GM12878 (cell line): ENCODE data around the gene ATG9B. TPM values are rescaled to one million over a fixed set of nuclear protein-coding genes. Genes with fewer than 3 reads are reported as not detected.

Source experiments
- ATAC-seq: fragments of 200-7000 bp; cut with Tn5 transposase; 3 replicates; pipeline ENCODE4 v1.9.1; 2020; ENCODE audit warnings: mild to moderate bottlenecking, moderate library complexity
- BruUV-seq: library from RNA; stranded (reverse); fragments of 400-500 nt; replicated peaks from 2 replicates; lab custom pipeline; 2021; lab: Mats Ljungman, UMichigan
- CTCF ChIA-PET: fragments of 300-600 bp; sonication (Branson Sonifier 250); formaldehyde crosslinking; extraction: SDS; loops from one replicate; lab custom pipeline; 2021; ENCODE audit warnings: inconsistent platforms; lab: Yijun Ruan, JAX
- POLR2A ChIA-PET: fragments of 350-600 bp; formaldehyde crosslinking; extraction: SDS; loops from one replicate; lab custom pipeline; 2021; ENCODE audit warnings: inconsistent platforms; lab: Charles Lee
- RAD21 ChIA-PET: fragments of 300-600 bp; sonication (Branson Sonifier 250); formaldehyde crosslinking; loops from one replicate; lab custom pipeline; 2023; ENCODE audit warnings: antibody characterized with exemption; ENCODE audit not compliant: unreplicated experiment; lab: Charles Lee
- SMC1A ChIA-PET: fragments of 300-600 bp; sonication (Branson Sonifier 250); formaldehyde crosslinking; loops from one replicate; lab custom pipeline; 2023; ENCODE audit not compliant: unreplicated experiment, uncharacterized antibody; lab: Charles Lee
- DNase-seq: peaks from one replicate; pipeline ENCODE4 v3.0.0-alpha.2; 2011; ENCODE audit warnings: low read depth, low spot score
- FAIRE-seq: peaks from 3 replicates; lab custom pipeline; 2011; peaks lifted over from hg19 to GRCh38; lab: Jason Lieb, UNC
- H2AFZ ChIP-seq: 2 replicates; pipeline ENCODE4 v1.6.0; 2011; ENCODE audit warnings: low read depth, low read length, control low read depth; ENCODE audit not compliant: control insufficient read depth
- H3K27ac ChIP-seq: 2 replicates; pipeline ENCODE4 v1.5.1; 2011; ENCODE audit warnings: control low read depth; ENCODE audit not compliant: control insufficient read depth, insufficient read depth
- H3K27me3 ChIP-seq, 2 experiments: replicated peaks in 1 of 2; 2 replicates each; pipeline versions ENCODE4 v1.6.0 to v1.6.1; 2011; ENCODE audit warnings: low read length in 1 of 2; ENCODE audit not compliant: control insufficient read depth in 2 of 2, insufficient read depth in 2 of 2
- H3K36me3 ChIP-seq, 2 experiments: 2 replicates each; pipeline ENCODE4 v1.5.1; 2011; ENCODE audit warnings: low read length in 1 of 2; ENCODE audit not compliant: control insufficient read depth in 2 of 2, insufficient read depth in 2 of 2
- H3K4me1 ChIP-seq: 2 replicates; pipeline ENCODE4 v1.6.1; 2011; ENCODE audit warnings: mild to moderate bottlenecking, low read length, moderate library complexity, mixed read lengths; ENCODE audit not compliant: control insufficient read depth, insufficient read depth
- H3K4me2 ChIP-seq: 2 replicates; pipeline ENCODE4 v1.6.0; 2011; ENCODE audit warnings: control low read depth; ENCODE audit not compliant: control insufficient read depth, insufficient read depth
- H3K4me3 ChIP-seq: fragments of 200-600 bp; sonication (generic); 2 replicates; pipeline ENCODE4 v1.5.1; 2016
- H3K79me2 ChIP-seq: 2 replicates; pipeline ENCODE4 v1.6.0; 2011; ENCODE audit warnings: low read length; ENCODE audit not compliant: control insufficient read depth, insufficient read depth
- H3K9ac ChIP-seq: 2 replicates; pipeline ENCODE4 v1.8.0; 2011; ENCODE audit warnings: low read length, control low read depth, mixed read lengths; ENCODE audit not compliant: control insufficient read depth, insufficient read depth
- H3K9me3 ChIP-seq: replicated peaks from 3 replicates; pipeline ENCODE4 v1.5.1; 2011; ENCODE audit warnings: mild to moderate bottlenecking, low read length; ENCODE audit not compliant: control insufficient read depth, insufficient read depth
- H4K20me1 ChIP-seq: 2 replicates; pipeline ENCODE4 v1.6.0; 2011; ENCODE audit not compliant: control insufficient read depth, insufficient read depth
- CEBPB ChIP-seq, 2 experiments: fragments of 150-350 bp in 1 of 2; IDR thresholded peaks; 2 replicates each; pipeline ENCODE4 v1.6.1; 2012 to 2014; ENCODE audit warnings: low read depth in 2 of 2, low read length in 2 of 2, borderline replicate concordance in 1 of 2, inconsistent platforms in 1 of 2
- CHD4 ChIP-seq: fragments of 200-600 bp; sonication (generic); IDR thresholded peaks from 2 replicates; pipeline ENCODE4 v1.6.1; 2016; ENCODE audit warnings: mild to moderate bottlenecking
- DPF2 ChIP-seq: fragments of 450-650 bp; IDR thresholded peaks from 2 replicates; pipeline ENCODE4 v1.6.1; 2017; ENCODE audit warnings: mild to moderate bottlenecking
- EGR1 ChIP-seq, 2 experiments: IDR thresholded peaks; 1 replicate in 1 of 2; 2 replicates in 1 of 2; pipeline ENCODE4 v1.6.1; 2011 to 2012; ENCODE audit warnings: low read depth in 2 of 2, low read length in 2 of 2, borderline replicate concordance in 1 of 2, mild to moderate bottlenecking in 1 of 2, moderate library complexity in 1 of 2
- MYB ChIP-seq: fragments of 150-350 bp; IDR thresholded peaks from 2 replicates; pipeline ENCODE4 v1.6.1; 2014; ENCODE audit warnings: mild to moderate bottlenecking, low read depth, low read length, borderline replicate concordance
- NR2C1 ChIP-seq: fragments of 450-650 bp; IDR thresholded peaks from 2 replicates; pipeline ENCODE4 v1.6.1; 2017; ENCODE audit warnings: antibody characterized with exemption, mild to moderate bottlenecking, moderate library complexity
- NR2C2 ChIP-seq: IDR thresholded peaks from 2 replicates; pipeline ENCODE4 v1.6.1; 2011; ENCODE audit warnings: borderline replicate concordance, low read depth; ENCODE audit not compliant: control insufficient read depth, insufficient read length
- NR2F1 ChIP-seq: fragments of 450-650 bp; conservative IDR thresholded peaks from 2 replicates; pipeline ENCODE4 v1.6.1; 2017; ENCODE audit warnings: mild to moderate bottlenecking
- PML ChIP-seq: IDR thresholded peaks from 2 replicates; pipeline ENCODE4 v1.6.1; 2012; ENCODE audit warnings: low read length, inconsistent platforms
- POU2F2 ChIP-seq: IDR thresholded peaks from 3 replicates; pipeline ENCODE4 v1.6.1; 2011; ENCODE audit warnings: low read depth, mild to moderate bottlenecking, low read length, borderline replicate concordance
- TCF3 ChIP-seq: IDR thresholded peaks from 2 replicates; pipeline ENCODE4 v1.6.1; 2012; ENCODE audit warnings: low read depth, mild to moderate bottlenecking, low read length, borderline replicate concordance; ENCODE audit not compliant: insufficient read depth
- WRNIP1 ChIP-seq: IDR thresholded peaks from 2 replicates; pipeline ENCODE4 v1.6.1; 2011; ENCODE audit warnings: low read depth, low read length, improper control_type of control experiment, borderline replicate concordance
- ZBTB40 ChIP-seq: fragments of 450-650 bp; IDR thresholded peaks from 2 replicates; pipeline ENCODE4 v1.6.1; 2016; ENCODE audit warnings: mild to moderate bottlenecking, moderate library complexity, borderline replicate concordance
- ZNF274 ChIP-seq: IDR thresholded peaks from one replicate; pipeline ENCODE4 v1.8.0; 2011; ENCODE audit not compliant: insufficient read length, insufficient read depth
- WGBS: methylation state at CpG from one replicate; pipeline ENCODE4 v1.1.6; 2016; ENCODE audit warnings: low lambda C conversion rate; ENCODE audit not compliant: insufficient replicate concordance, insufficient coverage; ENCODE audit errors: missing lambda C conversion rate; 5-methylcytosine and 5-hydroxymethylcytosine counted together
- in situ Hi-C: fragments of 300-500 bp; cut with MboI; formaldehyde crosslinking; loops from 9 replicates; pipeline ENCODE4 v1.14.3; 2018; ENCODE audit warnings: mixed read lengths
- intact Hi-C: fragments of 100-400 bp; cut with micrococcal nuclease; formaldehyde crosslinking; loops from one replicate; pipeline ENCODE4 v1.14.2; 2022; ENCODE audit not compliant: unreplicated experiment
- polyA plus RNA-seq, 11 experiments: library from polyadenylated mRNA; depleted of rRNA in 4 of 11; unstranded in 6 of 11; stranded (reverse) in 5 of 11; fragments of >200 nt; fragmentation: Nextera tagmentation in 4 of 11; fragmentation: Illumina TruSeq in 1 of 11; extraction: Ambion mirVana in 4 of 11; extraction: Trizol in 1 of 11; gene quantifications; 1 replicate in 1 of 11; 2 replicates in 10 of 11; pipeline versions ENCODE4 v1.2.1 to v1.2.3, GENCODE V29; 2011 to 2016; ENCODE audit warnings: inconsistent platforms in 2 of 11, missing spikeins in 2 of 11, low read depth in 1 of 11
- total RNA-seq, 4 experiments: library from RNA; depleted of rRNA in 3 of 4; stranded (reverse); fragments of >200 nt in 3 of 4; fragmentation: Illumina TruSeq in 1 of 4; extraction: Trizol in 1 of 4; gene quantifications; 2 replicates each; pipeline versions ENCODE4 v1.2.1 to v1.2.3, GENCODE V29; 2013 to 2021
- TF ChIP-seq, protein P1 (sequence below): fragments of 450-650 bp; IDR thresholded peaks from 2 replicates; pipeline ENCODE4 v1.6.1; 2017; ENCODE audit warnings: mild to moderate bottlenecking, low read depth, inconsistent platforms; ENCODE audit not compliant: poor library complexity, severe bottlenecking
- TF ChIP-seq, protein P2 (sequence below): IDR thresholded peaks from 2 replicates; pipeline ENCODE4 v1.6.1; 2012; ENCODE audit warnings: low read length, inconsistent platforms

Gene ATG9B
- total and polyA plus RNA-seq, 10 of the 15 experiments (the other 5 are each of a cell fraction or from before 2014, with no cell fraction given) = 0.01 to 0.83 (median 0.12) TPM; not detected in 2

DNA sequence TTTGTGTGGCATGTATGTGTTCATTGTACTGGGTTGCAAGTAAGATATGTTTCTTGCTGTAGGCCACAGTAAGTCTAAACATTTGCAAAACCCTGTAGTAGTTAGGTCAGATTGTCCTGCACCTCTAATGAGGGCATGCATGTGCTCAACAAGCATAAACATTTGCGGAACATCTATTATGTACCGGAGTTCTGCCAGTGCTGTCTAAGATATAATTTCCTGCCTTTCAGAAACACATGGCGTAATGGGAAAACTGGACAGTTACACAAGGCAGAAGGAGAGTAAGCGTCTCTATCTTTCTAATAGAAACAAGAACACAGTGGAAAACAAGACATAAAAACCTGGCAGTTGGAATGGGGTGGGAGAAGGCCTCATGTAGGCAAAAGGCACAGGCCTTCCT is 6.7 kb upstream of the ATG9B start:
- ChIA-PET POLR2A (no interaction called here), SMC1A (no interaction called here), CTCF (interaction anchor here (1.5 to 2.9 kb wide), 2 partner anchors 23 to 80 kb away, joined by 5 to 15 read pairs; no protein-coding TSS in a partner anchor), RAD21 (no interaction called here)
- Histone ChIP-seq H3K27ac (no peak overlapping the region), H3K36me3 (peaks cover 0 to 3% of the 10 kb centered on the region in 2 experiments; a peak in 1 of 4 replicates), H3K27me3 (no peaks in the 10 kb centered on the region), H2AFZ (no peak overlapping the region), H3K4me1 (peaks cover 4% of the 10 kb centered on the region), H3K9me3 (no peaks in the 10 kb centered on the region), H3K4me2 (no peak overlapping the region), H4K20me1 (no peaks in the 10 kb centered on the region), H3K4me3 (no peak overlapping the region), H3K9ac (no peak overlapping the region), H3K79me2 (no peaks in the 10 kb centered on the region; the same call in 1 of the 2 replicates)
- BruUV-seq = no TSS peak
- intact Hi-C loops = no loop called here
- no peak for TF ChIP-seq NR2C1
- no peak for TF ChIP-seq NR2F1
- no peak for TF ChIP-seq NR2C2
- TF ChIP-seq EGR1 (IDR thresholded peaks at IDR 0.05; ENCODE audit: borderline replicate concordance in 1 of 2, low read depth in 2 of 2, low read length in 2 of 2) = no peak
- TF ChIP-seq CHD4 = no peak
- TF ChIP-seq MYB = no peak
- no peak for TF ChIP-seq TCF3
- TF ChIP-seq, protein P1, sequence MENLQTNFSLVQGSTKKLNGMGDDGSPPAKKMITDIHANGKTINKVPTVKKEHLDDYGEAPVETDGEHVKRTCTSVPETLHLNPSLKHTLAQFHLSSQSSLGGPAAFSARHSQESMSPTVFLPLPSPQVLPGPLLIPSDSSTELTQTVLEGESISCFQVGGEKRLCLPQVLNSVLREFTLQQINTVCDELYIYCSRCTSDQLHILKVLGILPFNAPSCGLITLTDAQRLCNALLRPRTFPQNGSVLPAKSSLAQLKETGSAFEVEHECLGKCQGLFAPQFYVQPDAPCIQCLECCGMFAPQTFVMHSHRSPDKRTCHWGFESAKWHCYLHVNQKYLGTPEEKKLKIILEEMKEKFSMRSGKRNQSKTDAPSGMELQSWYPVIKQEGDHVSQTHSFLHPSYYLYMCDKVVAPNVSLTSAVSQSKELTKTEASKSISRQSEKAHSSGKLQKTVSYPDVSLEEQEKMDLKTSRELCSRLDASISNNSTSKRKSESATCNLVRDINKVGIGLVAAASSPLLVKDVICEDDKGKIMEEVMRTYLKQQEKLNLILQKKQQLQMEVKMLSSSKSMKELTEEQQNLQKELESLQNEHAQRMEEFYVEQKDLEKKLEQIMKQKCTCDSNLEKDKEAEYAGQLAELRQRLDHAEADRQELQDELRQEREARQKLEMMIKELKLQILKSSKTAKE = no peak
- no peak for TF ChIP-seq POU2F2
- TF ChIP-seq ZBTB40 = no peak
- TF ChIP-seq ZNF274 = no peak
- TF ChIP-seq DPF2 = no peak
- no peak for TF ChIP-seq WRNIP1
- TF ChIP-seq CEBPB (IDR thresholded peaks at IDR 0.05; ENCODE audit: borderline replicate concordance in 1 of 2, low read depth in 2 of 2, low read length in 2 of 2) = no peak
- TF ChIP-seq, protein P2, sequence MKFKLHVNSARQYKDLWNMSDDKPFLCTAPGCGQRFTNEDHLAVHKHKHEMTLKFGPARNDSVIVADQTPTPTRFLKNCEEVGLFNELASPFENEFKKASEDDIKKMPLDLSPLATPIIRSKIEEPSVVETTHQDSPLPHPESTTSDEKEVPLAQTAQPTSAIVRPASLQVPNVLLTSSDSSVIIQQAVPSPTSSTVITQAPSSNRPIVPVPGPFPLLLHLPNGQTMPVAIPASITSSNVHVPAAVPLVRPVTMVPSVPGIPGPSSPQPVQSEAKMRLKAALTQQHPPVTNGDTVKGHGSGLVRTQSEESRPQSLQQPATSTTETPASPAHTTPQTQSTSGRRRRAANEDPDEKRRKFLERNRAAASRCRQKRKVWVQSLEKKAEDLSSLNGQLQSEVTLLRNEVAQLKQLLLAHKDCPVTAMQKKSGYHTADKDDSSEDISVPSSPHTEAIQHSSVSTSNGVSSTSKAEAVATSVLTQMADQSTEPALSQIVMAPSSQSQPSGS = no peak
- no peak for TF ChIP-seq PML
- WGBS = 95% methylated on average over 4 of the region's 4 CpGs
- in situ Hi-C loops = no loop called here
- no peak for ATAC-seq
- no peak for FAIRE-seq
- DNase-seq = no peak
